ENCODE data around the gene DHFR. TPM values are rescaled to one million over a fixed set of nuclear protein-coding genes. Genes with fewer than 3 reads are reported as not detected.

Gene DHFR
- polyA plus RNA-seq, 1 experiment: 22.5 TPM

DNA sequence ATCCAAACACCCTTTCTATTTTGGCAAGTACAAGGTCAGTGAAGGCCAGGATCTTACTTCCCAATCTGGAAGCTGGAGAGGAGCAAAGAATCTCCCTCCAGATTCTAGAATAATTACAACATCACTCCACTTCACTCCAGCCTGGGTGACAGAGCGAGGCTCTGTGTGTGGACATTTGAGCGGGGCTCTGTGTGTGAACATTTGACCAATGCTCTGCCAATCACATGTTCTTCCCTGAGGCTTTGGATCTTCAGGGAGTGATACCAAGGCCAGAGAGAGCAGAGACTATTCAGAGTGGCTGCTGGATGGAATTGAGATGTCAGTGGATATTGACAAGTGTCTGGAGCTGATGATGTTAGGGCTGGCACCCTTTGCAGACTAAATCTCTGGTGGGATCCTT is 60.0 kb downstream of the DHFR start:
- H3K27me3 ChIP-seq (ENCODE audit: control insufficient read depth, insufficient read depth, low read length): peaks cover 2% of the 10 kb centered on the region
- TF ChIP-seq, protein P1, sequence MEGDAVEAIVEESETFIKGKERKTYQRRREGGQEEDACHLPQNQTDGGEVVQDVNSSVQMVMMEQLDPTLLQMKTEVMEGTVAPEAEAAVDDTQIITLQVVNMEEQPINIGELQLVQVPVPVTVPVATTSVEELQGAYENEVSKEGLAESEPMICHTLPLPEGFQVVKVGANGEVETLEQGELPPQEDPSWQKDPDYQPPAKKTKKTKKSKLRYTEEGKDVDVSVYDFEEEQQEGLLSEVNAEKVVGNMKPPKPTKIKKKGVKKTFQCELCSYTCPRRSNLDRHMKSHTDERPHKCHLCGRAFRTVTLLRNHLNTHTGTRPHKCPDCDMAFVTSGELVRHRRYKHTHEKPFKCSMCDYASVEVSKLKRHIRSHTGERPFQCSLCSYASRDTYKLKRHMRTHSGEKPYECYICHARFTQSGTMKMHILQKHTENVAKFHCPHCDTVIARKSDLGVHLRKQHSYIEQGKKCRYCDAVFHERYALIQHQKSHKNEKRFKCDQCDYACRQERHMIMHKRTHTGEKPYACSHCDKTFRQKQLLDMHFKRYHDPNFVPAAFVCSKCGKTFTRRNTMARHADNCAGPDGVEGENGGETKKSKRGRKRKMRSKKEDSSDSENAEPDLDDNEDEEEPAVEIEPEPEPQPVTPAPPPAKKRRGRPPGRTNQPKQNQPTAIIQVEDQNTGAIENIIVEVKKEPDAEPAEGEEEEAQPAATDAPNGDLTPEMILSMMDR (IDR thresholded peaks at IDR 0.05; ENCODE audit: low read depth, low read length): no peak
- H3K9me3 ChIP-seq (ENCODE audit: control insufficient read depth, insufficient read depth, low read length): no peaks in the 10 kb centered on the region
- no peak overlapping the region for H3K27ac ChIP-seq (ENCODE audit: low read depth, low read length)
- CTCF ChIA-PET: no interaction called here
- DNase-seq (ENCODE audit: low read depth, low spot score): no peak
- POLR2A ChIA-PET: no interaction called here
- H3K4me3 ChIP-seq (ENCODE audit: low read depth, low read length): no peak overlapping the region

DNA sequence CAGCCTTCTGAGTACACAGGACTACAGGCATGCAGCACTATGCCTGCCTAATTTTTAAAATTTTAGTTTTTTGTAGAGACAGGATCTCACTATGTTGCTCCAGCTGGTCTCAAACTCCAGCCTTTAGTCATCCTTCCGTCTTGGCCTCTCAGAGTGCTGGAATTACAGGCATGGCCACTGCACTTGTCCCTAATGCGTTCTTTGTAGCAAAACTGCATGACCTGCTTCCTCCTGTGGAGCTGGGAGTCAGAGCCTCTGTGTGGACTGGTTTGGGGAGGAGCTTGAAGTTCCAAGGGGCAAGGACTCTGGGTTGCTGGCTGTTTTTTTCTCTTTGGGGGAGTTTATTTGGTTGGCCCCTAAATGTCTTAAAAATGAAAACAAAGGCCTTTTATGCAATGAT is 62.0 kb downstream of the DHFR start:
- POLR2A ChIA-PET: interaction anchor here (0.5 kb wide), 1 partner anchor 72 kb away, joined by 5 read pairs; no protein-coding TSS in a partner anchor
- H3K27ac ChIP-seq (ENCODE audit: low read depth, low read length): no peak overlapping the region
- no peak overlapping the region for H3K4me3 ChIP-seq (ENCODE audit: low read depth, low read length)
- TF ChIP-seq, protein P1 (IDR thresholded peaks at IDR 0.05; ENCODE audit: low read depth, low read length): no peak
- no peaks in the 10 kb centered on the region for H3K9me3 ChIP-seq (ENCODE audit: control insufficient read depth, insufficient read depth, low read length)
- DNase-seq (ENCODE audit: low read depth, low spot score): no peak
- CTCF ChIA-PET: no interaction called here
- peaks cover 2% of the 10 kb centered on the region for H3K27me3 ChIP-seq (ENCODE audit: control insufficient read depth, insufficient read depth, low read length)

DNA sequence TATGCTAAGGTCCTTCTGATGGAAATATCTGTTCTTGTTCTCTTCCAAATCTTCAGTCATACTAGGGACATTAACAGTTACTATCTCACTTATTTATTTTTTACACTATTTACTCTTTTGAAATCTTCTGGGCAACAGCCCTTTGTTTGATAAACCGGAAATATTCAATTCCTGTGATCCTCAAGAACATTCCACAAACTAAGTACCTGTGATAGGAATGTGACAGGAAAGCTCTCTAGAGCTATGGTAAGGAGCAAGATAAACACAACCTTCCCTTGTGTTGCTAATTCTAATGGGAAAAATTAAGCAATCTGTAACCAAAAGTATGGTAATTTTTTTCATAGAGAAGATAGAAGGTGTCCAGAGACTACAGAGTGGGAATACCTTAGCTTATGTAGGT is 62.7 kb downstream of the DHFR start:
- DNase-seq (ENCODE audit: low read depth, low spot score): no peak
- TF ChIP-seq, protein P1 (IDR thresholded peaks at IDR 0.05; ENCODE audit: low read depth, low read length): no peak
- Histone ChIP-seq H3K4me3 (ENCODE audit: low read depth, low read length) (no peak overlapping the region), H3K27me3 (ENCODE audit: control insufficient read depth, insufficient read depth, low read length) (peaks cover 2% of the 10 kb centered on the region), H3K27ac (ENCODE audit: low read depth, low read length) (no peak overlapping the region), H3K9me3 (ENCODE audit: control insufficient read depth, insufficient read depth, low read length) (no peaks in the 10 kb centered on the region)
- ChIA-PET POLR2A (interaction anchor here (0.5 kb wide), 1 partner anchor 71 kb away, joined by 5 read pairs; no protein-coding TSS in a partner anchor), CTCF (no interaction called here)

DNA sequence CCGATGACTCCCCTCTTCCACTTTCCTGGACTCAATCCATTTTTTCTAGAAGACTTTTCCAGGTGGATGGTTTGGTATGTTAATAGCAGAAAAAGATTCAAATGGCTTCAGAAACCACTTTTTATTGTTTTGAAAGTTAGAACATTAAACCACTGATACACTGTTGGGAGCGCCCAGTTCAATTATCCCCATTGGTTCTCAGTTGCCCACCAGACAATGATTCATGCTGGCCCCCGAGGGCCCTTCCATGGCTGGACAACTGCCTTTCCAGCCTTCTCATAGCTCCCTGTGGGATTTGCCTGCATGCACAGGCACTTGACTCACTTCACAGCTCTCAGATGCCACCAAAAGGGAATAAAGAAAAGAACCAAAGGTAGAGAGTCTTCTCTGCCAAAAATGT is 63.4 kb downstream of the DHFR start:
- ChIA-PET POLR2A (no interaction called here), CTCF (interaction anchor here (0.7 kb wide), 1 partner anchor 283 kb away, joined by 3 read pairs; no protein-coding TSS in a partner anchor)
- TF ChIP-seq, protein P1 (IDR thresholded peaks at IDR 0.05; ENCODE audit: low read depth, low read length): no peak
- no peak overlapping the region for H3K4me3 ChIP-seq (ENCODE audit: low read depth, low read length)
- peaks cover 2% of the 10 kb centered on the region for H3K27me3 ChIP-seq (ENCODE audit: control insufficient read depth, insufficient read depth, low read length)
- H3K27ac ChIP-seq (ENCODE audit: low read depth, low read length): no peak overlapping the region
- no peaks in the 10 kb centered on the region for H3K9me3 ChIP-seq (ENCODE audit: control insufficient read depth, insufficient read depth, low read length)
- no peak for DNase-seq (ENCODE audit: low read depth, low spot score)

DNA sequence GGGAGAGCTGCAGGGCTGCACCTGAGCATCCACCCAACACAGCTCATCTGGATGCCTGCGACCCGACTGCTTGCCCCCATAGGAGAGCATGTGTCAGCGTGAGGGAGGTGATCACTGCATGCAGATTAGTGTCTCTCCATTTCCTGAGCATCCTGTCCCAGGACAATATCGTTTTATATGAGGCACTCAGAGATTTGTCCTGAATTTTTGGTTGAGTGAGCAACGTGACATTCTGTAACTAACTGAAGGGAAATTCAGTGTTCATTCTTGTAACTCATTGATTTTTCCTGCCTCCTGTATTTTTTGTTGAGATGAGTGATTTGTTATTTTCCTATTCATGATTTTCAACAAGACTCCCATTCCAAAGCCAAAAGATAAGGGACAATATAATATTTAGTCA is 64.0 kb downstream of the DHFR start:
- ChIA-PET CTCF (no interaction called here), POLR2A (no interaction called here)
- TF ChIP-seq, protein P1 (IDR thresholded peaks at IDR 0.05; ENCODE audit: low read depth, low read length): no peak
- DNase-seq (ENCODE audit: low read depth, low spot score): no peak
- no peaks in the 10 kb centered on the region for H3K9me3 ChIP-seq (ENCODE audit: control insufficient read depth, insufficient read depth, low read length)
- H3K27ac ChIP-seq (ENCODE audit: low read depth, low read length): no peak overlapping the region
- no peak overlapping the region for H3K4me3 ChIP-seq (ENCODE audit: low read depth, low read length)
- H3K27me3 ChIP-seq (ENCODE audit: control insufficient read depth, insufficient read depth, low read length): no peaks in the 10 kb centered on the region
